ENCODE measurements around the gene COPZ2.

DNA sequence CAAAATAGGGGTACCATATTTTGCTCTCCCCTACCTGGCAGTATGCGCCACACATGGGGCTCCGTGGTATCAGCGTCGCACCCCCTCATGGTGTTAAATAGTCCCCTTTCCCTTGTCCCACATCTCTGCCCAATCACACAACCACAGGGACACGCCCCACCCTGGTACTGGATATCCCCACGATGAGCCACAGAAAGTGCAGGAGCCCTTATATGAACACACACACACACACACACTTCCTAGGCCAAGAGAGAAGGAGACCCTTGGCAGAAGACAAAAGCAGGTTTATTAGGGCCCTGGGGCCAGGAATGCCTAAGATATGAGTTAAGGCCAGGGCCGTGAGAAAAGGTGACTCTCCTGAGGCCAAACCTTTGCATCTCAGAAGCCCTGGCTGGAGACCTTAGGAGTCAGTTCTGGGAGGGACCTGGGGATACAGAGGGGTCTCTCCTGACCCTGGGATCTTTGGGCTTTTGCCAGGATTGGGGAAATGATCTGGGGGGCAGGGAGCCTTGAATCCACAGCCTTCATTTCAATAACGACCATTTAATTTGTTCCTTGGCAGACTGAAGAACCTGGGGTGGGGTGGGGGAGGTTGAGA is 11.6 kb downstream of the COPZ2 start:
- no peak for TF ChIP-seq CTCF (IDR thresholded peaks at IDR 0.05)
- TF ChIP-seq POLR2A (IDR thresholded peaks at IDR 0.05) = no peak
